Endodermal cell (in vitro differentiated cells): ENCODE measurements around the gene GTPBP1. TPM values are rescaled to one million over a fixed set of nuclear protein-coding genes. Genes with fewer than 3 reads are reported as not detected.

Experiments
- DNase-seq: peaks from one replicate; pipeline ENCODE4 v3.0.0-alpha.2; 2017
- H3K27ac ChIP-seq: 2 replicates; pipeline ENCODE4 v1.5.1; 2013; ENCODE audit warnings: mild to moderate bottlenecking, low read depth, low read length, moderate library complexity
- H3K27me3 ChIP-seq: 2 replicates; pipeline ENCODE4 v1.6.1; 2013; ENCODE audit warnings: mild to moderate bottlenecking, low read length, moderate library complexity; ENCODE audit not compliant: insufficient read depth, control insufficient read depth, poor library complexity, severe bottlenecking
- H3K36me3 ChIP-seq: 2 replicates; pipeline ENCODE4 v1.7.0; 2013; ENCODE audit warnings: mild to moderate bottlenecking, low read length, moderate library complexity; ENCODE audit not compliant: control insufficient read depth, insufficient read depth
- H3K4me1 ChIP-seq: one replicate; pipeline ENCODE4 v1.7.0; 2013; ENCODE audit warnings: low read length; ENCODE audit not compliant: control insufficient read depth, insufficient read depth
- H3K4me3 ChIP-seq: 2 replicates; pipeline ENCODE4 v1.5.1; 2013; ENCODE audit warnings: mild to moderate bottlenecking, low read length, moderate library complexity
- H3K9ac ChIP-seq: 2 replicates; pipeline ENCODE4 v1.6.1; 2013; ENCODE audit warnings: mild to moderate bottlenecking, low read length, moderate library complexity; ENCODE audit not compliant: poor library complexity, severe bottlenecking; ENCODE audit errors: extremely low read depth
- H3K9me3 ChIP-seq: 2 replicates; pipeline ENCODE4 v1.6.1; 2013; ENCODE audit warnings: mild to moderate bottlenecking, low read length, moderate library complexity; ENCODE audit not compliant: control insufficient read depth
- H3K27ac Mint-ChIP-seq: 2 replicates; pipeline ENCODE4 v1.8.0; 2020; ENCODE audit warnings: mixed read lengths
- H3K27me3 Mint-ChIP-seq: 2 replicates; pipeline ENCODE4 v1.8.0; 2021; ENCODE audit warnings: mild to moderate bottlenecking, mixed read lengths; ENCODE audit not compliant: insufficient read depth
- H3K36me3 Mint-ChIP-seq: 2 replicates; pipeline ENCODE4 v1.8.0; 2020; ENCODE audit warnings: low read depth, mixed read lengths
- H3K4me1 Mint-ChIP-seq: 2 replicates; pipeline ENCODE4 v1.8.0; 2020; ENCODE audit warnings: mixed read lengths
- H3K4me3 Mint-ChIP-seq: 2 replicates; pipeline ENCODE4 v1.8.0; 2020; ENCODE audit warnings: mild to moderate bottlenecking, moderate library complexity, mixed read lengths
- H3K9me3 Mint-ChIP-seq: 2 replicates; pipeline ENCODE4 v1.8.0; 2020; ENCODE audit warnings: mild to moderate bottlenecking, mixed read lengths
- WGBS, 2 experiments: methylation state at CpG; one replicate each; pipeline versions ENCODE4 v1.1.5 to v1.1.7; 2013; ENCODE audit warnings: missing lambda C conversion rate in 2 of 2, mixed read lengths in 1 of 2; ENCODE audit not compliant: insufficient coverage in 1 of 2, insufficient read length in 1 of 2; 5-methylcytosine and 5-hydroxymethylcytosine counted together
- total RNA-seq, 2 donors: library from RNA; stranded (reverse); fragmentation: NEBNext Ultra II Directional in 1 of 2; extraction: Animal tissue kit (Norgen Biotek cat#: 25700) in 1 of 2; gene quantifications; 2 replicates in 1 of 2; 3 replicates in 1 of 2; pipeline ENCODE4 v1.2.1, GENCODE V29; 2021
- TF ChIP-seq, protein P1 (sequence below): fragments of 200-600 bp; sonication (generic); conservative IDR thresholded peaks from 2 replicates; pipeline ENCODE4 v1.5.0; 2021; ENCODE audit warnings: antibody characterized with exemption, mild to moderate bottlenecking

Gene GTPBP1
- total RNA-seq, 2 donors from 2014 or later, result 79.0 to 86.1 TPM

DNA sequence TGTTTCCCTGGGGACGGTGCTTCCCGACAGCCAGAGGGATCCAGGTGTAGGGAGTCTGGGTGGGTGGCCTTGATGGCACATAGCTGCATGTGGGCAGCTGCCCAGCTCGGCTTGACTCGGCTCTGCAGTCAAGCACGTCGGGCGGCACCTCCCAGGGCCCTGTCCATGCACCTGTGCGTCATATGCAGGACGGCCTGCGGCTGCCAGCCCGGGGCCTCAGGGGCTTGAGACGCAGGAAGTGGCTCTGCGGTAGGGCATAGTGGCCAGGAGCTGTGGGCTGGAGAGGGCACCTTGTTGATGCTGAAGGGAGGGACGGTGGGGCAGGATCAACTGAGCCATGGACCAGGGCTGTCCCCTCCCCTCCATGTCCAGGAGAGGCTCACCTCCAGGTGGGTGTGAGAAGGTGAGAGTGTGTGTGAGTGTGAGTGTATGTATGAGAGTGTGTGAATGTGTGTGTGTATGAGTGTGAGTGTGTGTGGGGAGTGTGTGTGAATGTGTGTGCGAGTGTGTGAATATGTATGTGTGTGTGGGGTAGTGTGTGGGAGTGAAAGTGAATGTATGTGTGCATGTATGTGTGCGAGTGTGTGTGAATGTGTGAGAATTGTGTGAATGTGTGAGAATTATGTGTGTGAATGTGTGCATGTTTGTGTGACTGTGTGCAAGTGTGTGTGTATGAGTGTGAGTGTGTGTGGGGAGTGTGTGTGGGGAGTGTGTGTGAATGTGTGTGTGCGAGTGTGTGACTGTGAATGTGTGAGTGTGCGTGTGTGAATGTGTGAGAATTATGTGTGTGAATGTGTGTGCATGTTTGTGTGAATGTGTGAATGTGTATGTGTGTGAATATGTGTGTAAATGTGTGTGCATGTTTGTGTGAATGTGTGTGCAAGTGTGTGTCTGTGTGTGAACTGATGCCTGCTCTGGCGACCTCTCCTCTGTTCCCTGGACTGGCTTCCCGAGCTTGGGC is 55.7 kb downstream of the GTPBP1 start:
- no peaks in the 10 kb centered on the region for H3K9me3 Mint-ChIP-seq
- peaks cover 6% of the 10 kb centered on the region for H3K27me3 ChIP-seq
- no peak for DNase-seq
- 87 to 89% methylated on average over 15 to 20 of the region's 20 CpGs for WGBS, 2 experiments
- H3K36me3 Mint-ChIP-seq, result no peaks in the 10 kb centered on the region
- no peak overlapping the region for H3K27ac Mint-ChIP-seq
- TF ChIP-seq, protein P1, sequence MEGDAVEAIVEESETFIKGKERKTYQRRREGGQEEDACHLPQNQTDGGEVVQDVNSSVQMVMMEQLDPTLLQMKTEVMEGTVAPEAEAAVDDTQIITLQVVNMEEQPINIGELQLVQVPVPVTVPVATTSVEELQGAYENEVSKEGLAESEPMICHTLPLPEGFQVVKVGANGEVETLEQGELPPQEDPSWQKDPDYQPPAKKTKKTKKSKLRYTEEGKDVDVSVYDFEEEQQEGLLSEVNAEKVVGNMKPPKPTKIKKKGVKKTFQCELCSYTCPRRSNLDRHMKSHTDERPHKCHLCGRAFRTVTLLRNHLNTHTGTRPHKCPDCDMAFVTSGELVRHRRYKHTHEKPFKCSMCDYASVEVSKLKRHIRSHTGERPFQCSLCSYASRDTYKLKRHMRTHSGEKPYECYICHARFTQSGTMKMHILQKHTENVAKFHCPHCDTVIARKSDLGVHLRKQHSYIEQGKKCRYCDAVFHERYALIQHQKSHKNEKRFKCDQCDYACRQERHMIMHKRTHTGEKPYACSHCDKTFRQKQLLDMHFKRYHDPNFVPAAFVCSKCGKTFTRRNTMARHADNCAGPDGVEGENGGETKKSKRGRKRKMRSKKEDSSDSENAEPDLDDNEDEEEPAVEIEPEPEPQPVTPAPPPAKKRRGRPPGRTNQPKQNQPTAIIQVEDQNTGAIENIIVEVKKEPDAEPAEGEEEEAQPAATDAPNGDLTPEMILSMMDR, result no peak
- H3K27ac ChIP-seq, result no peak overlapping the region
- H3K4me1 ChIP-seq, result peaks cover 7% of the 10 kb centered on the region
- peaks cover 19% of the 10 kb centered on the region for H3K27me3 Mint-ChIP-seq
- H3K9me3 ChIP-seq, result no peaks in the 10 kb centered on the region
- H3K4me3 ChIP-seq, result no peak overlapping the region
- H3K36me3 ChIP-seq, result no peaks in the 10 kb centered on the region
- no peak overlapping the region for H3K9ac ChIP-seq
- peaks cover 6% of the 10 kb centered on the region for H3K4me1 Mint-ChIP-seq
- no peak overlapping the region for H3K4me3 Mint-ChIP-seq

GRCh38 chr22:38762551-38762983 is 56.8 kb downstream of the GTPBP1 start:
- Mint-ChIP-seq H3K4me3 (no peak overlapping the region), H3K27ac (no peak overlapping the region), H3K27me3 (peaks cover 14% of the 10 kb centered on the region), H3K4me1 (peaks cover under 1% of the 10 kb centered on the region), H3K36me3 (no peaks in the 10 kb centered on the region), H3K9me3 (no peaks in the 10 kb centered on the region)
- TF ChIP-seq, protein P1, result no peak
- Histone ChIP-seq H3K36me3 (no peaks in the 10 kb centered on the region), H3K4me1 (no peaks in the 10 kb centered on the region), H3K4me3 (no peak overlapping the region), H3K9me3 (no peaks in the 10 kb centered on the region), H3K9ac (no peak overlapping the region), H3K27me3 (no peaks in the 10 kb centered on the region), H3K27ac (peak overlapping the region; percentile 31)
- 87 to 92% methylated on average over 4 to 11 of the region's 11 CpGs for WGBS, 2 experiments
- DNase-seq, result no peak

GRCh38 chr22:38766076-38766777 is 60.5 kb downstream of the GTPBP1 start:
- DNase-seq, result peak; percentile 96
- no peak overlapping the region for H3K27ac Mint-ChIP-seq
- H3K9me3 Mint-ChIP-seq, result no peaks in the 10 kb centered on the region
- H3K4me3 ChIP-seq, result no peak overlapping the region
- H3K9me3 ChIP-seq, result no peaks in the 10 kb centered on the region
- no peaks in the 10 kb centered on the region for H3K27me3 ChIP-seq
- TF ChIP-seq, protein P1, result peak; percentile 94
- H3K9ac ChIP-seq, result no peak overlapping the region
- no peaks in the 10 kb centered on the region for H3K4me1 Mint-ChIP-seq
- 60 to 65% methylated on average over 7 to 14 of the region's 14 CpGs for WGBS, 2 experiments
- no peaks in the 10 kb centered on the region for H3K27me3 Mint-ChIP-seq
- H3K36me3 Mint-ChIP-seq, result no peaks in the 10 kb centered on the region
- no peaks in the 10 kb centered on the region for H3K36me3 ChIP-seq
- H3K27ac ChIP-seq, result no peak overlapping the region
- no peaks in the 10 kb centered on the region for H3K4me1 ChIP-seq
- H3K4me3 Mint-ChIP-seq, result no peak overlapping the region
